Ishikawa (cell line): ENCODE data around the gene BTRC.

Experiments used
- CREB1 ChIP-seq: IDR thresholded peaks from 2 replicates; pipeline ENCODE4 v1.6.1; 2012; ENCODE audit warnings: low read depth
- EP300 ChIP-seq: IDR thresholded peaks from 2 replicates; pipeline ENCODE4 v1.6.1; 2012; ENCODE audit warnings: borderline replicate concordance
- FOXM1 ChIP-seq: IDR thresholded peaks from 2 replicates; pipeline ENCODE4 v1.6.1; 2012; ENCODE audit warnings: low read depth, borderline replicate concordance
- MAX ChIP-seq: IDR thresholded peaks from 2 replicates; pipeline ENCODE4 v1.6.1; 2012
- RAD21 ChIP-seq: IDR thresholded peaks from 2 replicates; pipeline ENCODE4 v1.6.1; 2012; ENCODE audit warnings: low read depth
- REST ChIP-seq: IDR thresholded peaks from 2 replicates; pipeline ENCODE4 v1.6.1; 2012; ENCODE audit warnings: low read depth, mild to moderate bottlenecking
- TAF1 ChIP-seq: IDR thresholded peaks from 2 replicates; pipeline ENCODE4 v1.6.1; 2012; ENCODE audit warnings: low read depth, mild to moderate bottlenecking
- TEAD4 ChIP-seq: IDR thresholded peaks from 2 replicates; pipeline ENCODE4 v1.6.1; 2012
- YY1 ChIP-seq: IDR thresholded peaks from 2 replicates; pipeline ENCODE4 v1.6.1; 2012; ENCODE audit warnings: low read depth
- ZBTB7A ChIP-seq: IDR thresholded peaks from 2 replicates; pipeline ENCODE4 v1.6.1; 2012; ENCODE audit warnings: low read depth

GRCh38 chr10:101341438-101341837, 12.5 kb upstream of the BTRC start:
- TF ChIP-seq RAD21, result no peak
- no peak for TF ChIP-seq MAX
- no peak for TF ChIP-seq TAF1
- TF ChIP-seq FOXM1, result no peak
- no peak for TF ChIP-seq REST
- no peak for TF ChIP-seq TEAD4
- no peak for TF ChIP-seq CREB1
- TF ChIP-seq YY1, result no peak
- no peak for TF ChIP-seq EP300
- TF ChIP-seq ZBTB7A, result no peak
